Dendritic cell treated with granulocyte-macrophage colony-stimulating factor and Interleukin-4, amounts not matched to agents 40 ng/mL and 50 ng/mL, for 4 days (primary cell): ENCODE data around the gene RPL12.

Source experiments
- H3K27ac Mint-ChIP-seq: one replicate; pipeline ENCODE4 v1.8.0; 2022; ENCODE audit warnings: mild to moderate bottlenecking, mixed read lengths
- H3K27me3 Mint-ChIP-seq: one replicate; pipeline ENCODE4 v1.8.0; 2022; ENCODE audit warnings: mild to moderate bottlenecking, mixed read lengths
- H3K36me3 Mint-ChIP-seq: one replicate; pipeline ENCODE4 v1.8.0; 2022; ENCODE audit warnings: low read depth, mixed read lengths
- H3K4me1 Mint-ChIP-seq: one replicate; pipeline ENCODE4 v1.8.0; 2022; ENCODE audit warnings: low read depth, mixed read lengths
- H3K4me3 Mint-ChIP-seq: one replicate; pipeline ENCODE4 v1.8.0; 2022; ENCODE audit warnings: mild to moderate bottlenecking, moderate library complexity, mixed read lengths
- H3K9me3 Mint-ChIP-seq: one replicate; pipeline ENCODE4 v1.8.0; 2022; ENCODE audit warnings: mixed read lengths
- intact Hi-C: fragments of 100-400 bp; cut with micrococcal nuclease; formaldehyde crosslinking; loops from one replicate; pipeline ENCODE4 v1.15.0; 2022

Gene RPL12

GRCh38 chr9:127444283-127444920 is 6.8 kb downstream of the RPL12 start:
- intact Hi-C loops: no loop called here
- no peak overlapping the region for H3K27ac Mint-ChIP-seq
- H3K4me3 Mint-ChIP-seq: no peak overlapping the region
- peaks cover 100% of the 10 kb centered on the region for H3K36me3 Mint-ChIP-seq
- peaks cover 22% of the 10 kb centered on the region for H3K4me1 Mint-ChIP-seq
- H3K9me3 Mint-ChIP-seq: peaks cover 18% of the 10 kb centered on the region
- no peaks in the 10 kb centered on the region for H3K27me3 Mint-ChIP-seq

GRCh38 chr9:127438394-127438793 is 12.8 kb downstream of the RPL12 start:
- Mint-ChIP-seq H3K27me3 (no peaks in the 10 kb centered on the region), H3K27ac (no peak overlapping the region), H3K36me3 (peaks cover 99% of the 10 kb centered on the region), H3K4me1 (no peaks in the 10 kb centered on the region), H3K9me3 (no peaks in the 10 kb centered on the region), H3K4me3 (no peak overlapping the region)
- intact Hi-C loops: no loop called here

- no peaks in the 10 kb centered on the region for H3K4me1 Mint-ChIP-seq
- peaks cover 99% of the 10 kb centered on the region for H3K36me3 Mint-ChIP-seq
- H3K4me3 Mint-ChIP-seq: no peak overlapping the region
- no peak overlapping the region for H3K27ac Mint-ChIP-seq
- H3K27me3 Mint-ChIP-seq: no peaks in the 10 kb centered on the region
- intact Hi-C loops: no loop called here
- no peaks in the 10 kb centered on the region for H3K9me3 Mint-ChIP-seq
Observed at GRCh38 chr9:127437497-127438264, 13.5 kb downstream of the RPL12 start.

GRCh38 chr9:127430415-127430814 is 20.8 kb downstream of the RPL12 start:
- intact Hi-C loops: no loop called here
- Mint-ChIP-seq H3K27me3 (no peaks in the 10 kb centered on the region), H3K36me3 (peaks cover 82% of the 10 kb centered on the region), H3K4me3 (no peak overlapping the region), H3K27ac (no peak overlapping the region), H3K4me1 (peaks cover 15% of the 10 kb centered on the region), H3K9me3 (no peaks in the 10 kb centered on the region)

GRCh38 chr9:127428348-127428747 is 22.9 kb downstream of the RPL12 start:
- intact Hi-C loops: loop anchor here (10.0 kb wide), 1 partner anchor 204 kb away; no protein-coding TSS in a partner anchor
- Mint-ChIP-seq H3K4me1 (peaks cover 25% of the 10 kb centered on the region), H3K27ac (no peak overlapping the region), H3K9me3 (no peaks in the 10 kb centered on the region), H3K36me3 (peaks cover 74% of the 10 kb centered on the region), H3K27me3 (no peaks in the 10 kb centered on the region), H3K4me3 (no peak overlapping the region)

- H3K27me3 Mint-ChIP-seq: no peaks in the 10 kb centered on the region
- H3K36me3 Mint-ChIP-seq: peaks cover 63% of the 10 kb centered on the region
- H3K9me3 Mint-ChIP-seq: no peaks in the 10 kb centered on the region
- H3K4me3 Mint-ChIP-seq: no peak overlapping the region
- peaks cover 40% of the 10 kb centered on the region for H3K4me1 Mint-ChIP-seq
- intact Hi-C loops: loop anchor here (10.0 kb wide), 1 partner anchor 202 kb away; no protein-coding TSS in a partner anchor
- H3K27ac Mint-ChIP-seq: no peak overlapping the region
Observed at GRCh38 chr9:127426756-127427155, 24.4 kb downstream of the RPL12 start.

GRCh38 chr9:127424676-127424999 is 26.6 kb downstream of the RPL12 start:
- intact Hi-C loops: loop anchor here (1.0 to 10.0 kb wide), 2 partner anchors 27 to 200 kb away; partner anchors contain the start of gene SLC2A8
- peaks cover 47% of the 10 kb centered on the region for H3K4me1 Mint-ChIP-seq
- H3K36me3 Mint-ChIP-seq: peaks cover 45% of the 10 kb centered on the region
- H3K9me3 Mint-ChIP-seq: no peaks in the 10 kb centered on the region
- peak overlapping the region; percentile 99 for H3K4me3 Mint-ChIP-seq
- no peaks in the 10 kb centered on the region for H3K27me3 Mint-ChIP-seq
- peak overlapping the region; percentile 94 for H3K27ac Mint-ChIP-seq

GRCh38 chr9:127423934-127424675 is 27.1 kb downstream of the RPL12 start, which contains the start of gene ZNF79:
Gene ZNF79, plus strand, starts transcription at chr9:127424382. Its CDS starts 406 bp downstream, at chr9:127424788.
- H3K27me3 Mint-ChIP-seq: no peaks in the 10 kb centered on the region
- peaks cover 52% of the 10 kb centered on the region for H3K4me1 Mint-ChIP-seq
- peak within 1 kb of the TSS; percentile 99 for H3K4me3 Mint-ChIP-seq
- peaks cover 40% of the 10 kb centered on the region for H3K36me3 Mint-ChIP-seq
- H3K9me3 Mint-ChIP-seq: no peaks in the 10 kb centered on the region
- intact Hi-C loops: loop anchor here (1.0 to 10.0 kb wide), 3 partner anchors 27 to 199 kb away; partner anchors contain the start of genes LRSAM1, RPL12 and SLC2A8
- peak within 1 kb of the TSS; percentile 94 for H3K27ac Mint-ChIP-seq

GRCh38 chr9:127423476-127423933 is 27.7 kb downstream of the RPL12 start:
- H3K9me3 Mint-ChIP-seq: no peaks in the 10 kb centered on the region
- H3K27ac Mint-ChIP-seq: peak overlapping the region; percentile 94
- no peaks in the 10 kb centered on the region for H3K27me3 Mint-ChIP-seq
- intact Hi-C loops: loop anchor here (1.0 to 10.0 kb wide), 2 partner anchors 28 to 199 kb away; partner anchors contain the start of genes LRSAM1 and RPL12
- peaks cover 34% of the 10 kb centered on the region for H3K36me3 Mint-ChIP-seq
- peaks cover 57% of the 10 kb centered on the region for H3K4me1 Mint-ChIP-seq
- peak overlapping the region; percentile 99 for H3K4me3 Mint-ChIP-seq

- H3K27ac Mint-ChIP-seq: peak overlapping the region; percentile 94
- no peaks in the 10 kb centered on the region for H3K9me3 Mint-ChIP-seq
- H3K4me3 Mint-ChIP-seq: peak overlapping the region; percentile 99
- peaks cover 27% of the 10 kb centered on the region for H3K36me3 Mint-ChIP-seq
- H3K4me1 Mint-ChIP-seq: peaks cover 57% of the 10 kb centered on the region
- intact Hi-C loops: loop anchor here (1.0 to 10.0 kb wide), 2 partner anchors 29 to 198 kb away; partner anchors contain the start of genes LRSAM1 and RPL12
- no peaks in the 10 kb centered on the region for H3K27me3 Mint-ChIP-seq
Observed at GRCh38 chr9:127422787-127423186, 28.4 kb downstream of the RPL12 start.

GRCh38 chr9:127422133-127422782 is 28.9 kb downstream of the RPL12 start:
- peaks cover 22% of the 10 kb centered on the region for H3K36me3 Mint-ChIP-seq
- H3K4me3 Mint-ChIP-seq: peak overlapping the region; percentile 99
- intact Hi-C loops: loop anchor here (10.0 kb wide), 1 partner anchor 197 kb away; no protein-coding TSS in a partner anchor
- H3K27me3 Mint-ChIP-seq: no peaks in the 10 kb centered on the region
- H3K4me1 Mint-ChIP-seq: peaks cover 59% of the 10 kb centered on the region
- H3K9me3 Mint-ChIP-seq: no peaks in the 10 kb centered on the region
- H3K27ac Mint-ChIP-seq: no peak overlapping the region

- Mint-ChIP-seq H3K27me3 (peaks cover 6% of the 10 kb centered on the region), H3K36me3 (peaks cover 13% of the 10 kb centered on the region), H3K4me1 (peaks cover 54% of the 10 kb centered on the region), H3K27ac (no peak overlapping the region), H3K4me3 (no peak overlapping the region), H3K9me3 (no peaks in the 10 kb centered on the region)
- intact Hi-C loops: loop anchor here (10.0 kb wide), 1 partner anchor 196 kb away; no protein-coding TSS in a partner anchor
Observed at GRCh38 chr9:127421057-127421456, 30.1 kb downstream of the RPL12 start.

GRCh38 chr9:127419348-127419747 is 31.9 kb downstream of the RPL12 start:
- Mint-ChIP-seq H3K36me3 (peaks cover 12% of the 10 kb centered on the region), H3K27ac (peak overlapping the region; percentile 77), H3K27me3 (peaks cover 17% of the 10 kb centered on the region), H3K4me3 (no peak overlapping the region), H3K4me1 (peaks cover 49% of the 10 kb centered on the region), H3K9me3 (no peaks in the 10 kb centered on the region)
- intact Hi-C loops: no loop called here
